NOMO-1 treated with dmso at 0.1 percent for 144 hours (cell line): ENCODE measurements around the gene C11orf91.
"Not testable (repeated sequence)": the region's sequence is repeated elsewhere in the genome, so short reads cannot be mapped to it uniquely, and the experiment has no call there.

Experiments
- DNase-seq: peaks from one replicate; lab custom pipeline; 2025; ENCODE audit not compliant: unreplicated experiment; lab: John Stamatoyannopoulos, UW

The C11orf91 gene

DNA sequence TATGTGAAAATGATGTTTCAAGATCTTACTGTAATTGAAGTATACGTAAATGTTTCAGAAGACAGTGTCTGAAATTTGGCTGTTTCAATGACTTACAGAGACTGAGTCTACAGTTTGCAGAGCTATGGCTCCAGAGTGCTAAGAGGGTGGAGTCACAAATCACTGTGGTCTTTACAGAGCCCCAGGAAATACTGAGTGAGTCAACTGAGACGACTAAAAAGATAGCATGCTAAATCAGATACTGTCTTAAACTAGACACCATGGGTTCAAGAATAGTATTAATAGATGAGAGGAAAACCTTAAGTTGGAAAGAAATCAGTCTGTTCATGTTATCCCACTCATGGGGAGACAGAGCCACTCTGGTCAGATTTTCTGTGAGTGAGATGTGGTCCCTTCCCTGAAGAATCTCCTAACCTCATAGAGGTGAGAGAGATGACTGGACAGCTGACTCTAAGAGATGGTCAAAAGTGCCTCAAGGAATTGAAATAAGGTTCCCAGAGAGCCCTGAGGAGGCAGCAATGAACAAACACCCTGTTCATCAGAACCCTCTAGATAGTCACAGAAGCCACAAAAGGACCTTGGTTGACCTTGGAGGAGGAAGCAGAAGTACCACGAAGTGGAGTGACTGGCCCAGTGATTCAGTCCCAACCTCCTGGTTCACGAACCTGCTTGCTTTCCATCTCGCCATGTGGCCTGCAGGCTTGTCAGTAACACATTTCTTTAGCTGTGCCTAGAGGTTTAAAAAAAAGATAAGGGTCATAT is 30.2 kb downstream of the C11orf91 start:
- no peak for DNase-seq

DNA sequence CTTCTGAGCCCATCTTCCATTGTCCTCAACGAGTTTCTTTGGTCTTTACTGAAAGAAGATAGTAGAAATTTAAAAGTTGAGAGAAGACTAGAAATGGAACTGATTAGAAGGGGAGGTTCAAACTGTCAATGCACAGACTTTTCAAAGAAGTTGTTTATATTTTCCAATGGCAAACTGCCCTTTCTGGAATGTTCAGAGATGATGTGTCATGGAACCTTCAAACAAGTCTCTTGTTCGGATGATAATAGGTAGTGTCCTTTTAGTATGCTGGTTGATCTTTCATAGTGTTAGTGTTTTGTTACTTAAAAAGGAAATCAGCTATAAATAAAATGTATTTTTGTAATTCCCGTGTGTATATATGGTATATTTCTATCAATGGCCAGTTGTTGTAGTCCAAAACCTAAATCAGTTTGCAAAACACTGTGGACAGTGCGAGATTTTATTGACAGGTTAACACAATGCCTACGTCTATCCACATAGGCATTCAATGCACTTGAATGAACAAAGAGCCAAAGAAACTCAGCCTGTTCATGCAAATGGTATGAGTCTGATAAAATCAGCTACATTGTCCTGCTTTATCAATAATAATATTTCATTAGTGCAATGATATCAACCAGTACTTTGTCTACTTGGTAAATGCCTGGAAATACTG is 30.9 kb downstream of the C11orf91 start:
- DNase-seq, result no peak

DNA sequence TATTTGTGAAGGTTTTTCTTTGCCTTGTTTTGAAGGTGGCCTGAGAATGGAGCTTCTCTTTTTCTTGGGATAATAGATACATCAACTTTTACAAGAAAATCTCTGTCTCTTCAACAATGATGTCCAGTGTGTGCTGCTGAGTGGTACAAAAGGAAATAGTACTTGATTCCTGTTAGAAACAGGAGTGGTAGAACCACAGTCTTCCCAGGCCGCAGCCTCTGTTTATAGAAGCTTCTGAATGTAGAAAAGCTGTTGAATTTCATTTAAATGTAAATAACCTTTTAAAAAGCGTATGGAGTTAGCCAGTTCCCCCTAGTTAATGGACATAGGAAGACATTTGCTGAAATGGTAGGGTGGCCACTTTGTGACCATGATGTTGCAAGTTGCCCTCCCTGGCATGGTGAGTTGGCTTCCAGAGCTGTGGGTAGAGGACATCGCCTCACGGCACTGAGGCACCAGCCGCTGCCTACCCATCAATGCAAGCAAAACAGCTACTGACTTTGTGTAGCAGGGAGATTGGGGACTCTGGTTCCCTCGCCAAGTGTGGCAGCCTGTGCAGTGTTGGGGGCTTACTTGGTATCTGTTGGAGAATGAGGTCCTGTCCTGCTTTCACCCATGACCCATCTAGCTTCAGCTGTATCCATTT is 31.6 kb downstream of the C11orf91 start:
- no peak for DNase-seq

DNA sequence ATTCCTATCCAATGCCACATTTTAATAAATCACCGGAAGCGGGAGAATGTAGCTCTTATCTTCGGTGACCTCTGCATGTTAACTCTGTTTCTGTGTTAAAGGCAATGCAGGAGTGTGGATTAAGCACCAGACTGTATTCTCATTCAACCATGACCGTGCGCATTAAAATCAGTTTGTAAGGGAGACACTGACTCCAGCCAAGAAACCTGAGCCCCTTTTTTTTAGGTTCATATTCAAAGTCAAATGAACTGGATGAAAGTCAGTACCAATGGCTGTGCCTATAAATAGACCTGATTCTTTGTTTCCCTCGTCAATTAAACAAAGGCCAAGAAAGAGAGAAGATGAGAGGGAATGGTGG is 32.2 kb downstream of the C11orf91 start:
- no peak for DNase-seq

DNA sequence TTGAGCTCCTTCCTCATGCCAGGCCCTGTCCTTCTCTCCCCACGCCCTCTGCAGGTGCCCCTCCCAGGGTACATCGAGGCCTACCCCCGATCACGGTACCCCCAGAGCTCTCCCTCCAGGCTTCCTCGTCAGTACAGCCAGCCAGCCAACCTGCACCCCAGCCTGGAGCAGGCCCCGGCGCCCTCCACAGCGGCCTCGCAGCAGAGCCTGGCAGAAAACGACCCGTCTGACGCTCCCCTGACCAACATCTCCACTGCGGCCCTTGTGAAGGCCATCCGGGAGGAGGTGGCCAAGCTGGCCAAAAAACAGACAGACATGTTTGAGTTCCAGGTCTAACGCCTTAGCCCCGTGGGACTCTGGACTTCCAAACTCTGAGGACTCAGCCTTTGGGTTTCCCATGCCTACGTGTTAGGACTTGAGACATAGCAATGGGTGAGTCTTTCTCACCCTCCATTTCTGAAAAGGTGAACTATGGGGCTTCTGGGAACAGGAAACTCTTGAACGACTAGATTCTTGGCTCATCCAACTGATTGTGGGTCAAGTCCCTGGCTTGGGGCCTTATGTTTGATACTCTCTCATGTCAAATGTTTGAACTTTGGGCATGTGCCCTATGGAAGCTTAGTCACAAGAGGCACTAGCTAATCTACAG is 32.7 kb downstream of the C11orf91 start:
- DNase-seq, result no peak

DNA sequence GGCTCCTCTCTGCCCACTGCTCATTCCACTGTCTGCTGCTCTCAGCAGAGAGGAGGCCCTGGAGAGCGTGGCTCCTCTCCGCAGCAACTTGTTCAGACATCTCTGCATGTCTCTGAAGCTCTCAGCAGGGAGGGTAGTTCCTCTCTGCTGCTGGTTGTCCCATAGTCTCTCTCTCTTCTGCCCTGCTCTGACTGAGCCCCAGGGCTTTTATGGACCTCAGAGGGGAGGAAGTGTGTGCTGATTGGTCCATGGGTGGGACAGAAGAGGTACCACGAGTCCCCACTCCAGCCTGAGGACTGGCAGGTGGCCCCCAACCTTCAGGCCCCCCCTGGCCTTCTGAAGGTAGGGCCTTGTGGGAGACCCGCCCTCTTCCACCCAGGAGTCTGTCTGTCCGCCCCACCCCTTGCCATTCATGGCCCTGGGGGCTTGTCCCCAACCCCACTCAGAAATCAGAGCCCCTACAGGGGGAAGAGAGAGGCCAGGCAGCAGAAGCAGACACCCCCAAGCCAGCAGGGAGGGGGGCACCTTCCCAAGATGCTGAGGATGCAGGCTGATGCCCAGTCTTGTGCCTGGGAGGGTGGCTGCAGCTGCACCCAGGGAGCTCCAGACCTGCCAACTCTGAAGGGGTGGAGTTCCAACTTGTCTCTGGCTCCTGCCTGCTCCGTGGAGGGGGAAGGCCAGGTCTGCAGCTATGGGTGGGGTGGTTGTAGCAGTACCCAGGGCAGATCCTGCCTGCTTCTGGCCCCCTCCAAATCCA is 35.1 kb downstream of the C11orf91 start:
- DNase-seq, result no peak

DNA sequence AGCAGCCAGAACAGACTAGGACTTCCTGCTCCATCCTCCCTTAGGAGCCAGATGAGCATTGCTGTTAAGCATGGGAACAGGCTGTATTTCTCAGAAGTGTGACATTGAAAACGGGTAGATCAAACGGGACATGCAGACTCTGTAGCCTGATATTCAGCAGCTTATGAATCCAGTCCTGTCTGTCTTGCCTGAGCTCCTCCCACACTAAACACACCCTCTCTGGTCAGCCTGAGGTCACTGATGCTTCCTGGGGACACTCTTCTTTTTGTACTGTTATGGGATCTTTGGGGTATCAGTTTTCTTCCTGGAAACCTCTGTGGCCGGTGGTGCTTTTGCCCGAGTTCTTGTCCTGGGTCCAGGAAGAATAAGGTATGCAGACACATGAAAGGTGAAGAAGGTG is 35.8 kb downstream of the C11orf91 start:
- no peak for DNase-seq

DNA sequence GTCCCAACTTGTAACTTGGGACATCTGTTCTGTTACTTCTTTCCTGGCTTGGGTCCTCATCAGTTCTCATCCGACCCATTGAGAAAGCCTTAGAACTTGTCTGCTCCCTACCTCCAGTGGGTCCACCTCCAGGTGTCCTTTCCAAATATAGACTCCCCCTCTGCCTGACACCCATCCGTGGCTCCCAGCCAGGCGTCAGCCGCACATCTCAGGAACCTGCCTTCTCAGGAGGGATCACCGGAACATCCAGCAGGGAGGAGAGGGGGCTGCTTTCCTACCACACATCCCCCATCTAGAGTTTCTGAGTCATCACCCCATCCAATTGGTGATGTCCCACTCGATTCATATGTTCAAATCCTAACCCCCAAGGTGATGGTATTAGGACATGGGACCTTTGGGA is 36.5 kb downstream of the C11orf91 start:
- DNase-seq, result no peak

DNA sequence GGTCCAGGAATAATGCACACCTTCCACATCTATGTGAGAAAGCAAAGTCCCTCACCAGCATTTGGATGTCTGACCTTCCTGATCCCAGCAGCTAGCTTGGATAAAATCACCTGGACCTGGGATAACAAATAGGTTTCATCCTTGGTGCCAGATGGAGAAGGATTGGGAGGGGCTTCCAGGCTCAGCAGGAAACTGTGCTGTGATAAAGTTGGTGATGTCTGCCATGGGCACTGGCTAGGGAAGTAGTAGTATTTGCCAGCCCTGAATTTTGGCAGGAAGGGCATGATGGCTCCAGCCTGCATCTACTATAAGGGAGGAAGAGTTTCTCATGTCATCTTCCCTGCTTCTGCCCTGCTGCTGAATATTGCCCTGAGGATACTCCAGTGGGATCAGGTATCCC is 37.5 kb downstream of the C11orf91 start:
- no peak for DNase-seq

DNA sequence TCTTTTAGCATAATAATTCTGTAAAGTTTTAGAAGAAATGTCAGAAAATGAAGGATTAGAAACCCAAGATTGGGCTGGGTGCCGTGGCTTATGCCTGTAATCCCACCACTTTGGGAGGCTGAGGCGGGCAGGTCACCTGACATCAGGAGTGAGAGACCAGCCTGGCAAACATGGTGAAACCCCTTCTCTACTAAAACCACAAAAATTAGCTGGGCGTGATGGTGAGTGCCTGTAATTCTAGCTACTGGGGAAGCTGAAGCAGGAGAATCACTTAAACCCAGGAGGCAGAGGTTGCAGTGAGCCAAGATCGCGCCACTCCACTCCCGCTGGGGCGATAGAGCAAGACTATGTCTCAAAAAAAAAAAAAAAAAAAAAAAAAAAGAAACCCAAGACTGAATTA is 39.1 kb downstream of the C11orf91 start:
- not testable (repeated sequence) for DNase-seq

DNA sequence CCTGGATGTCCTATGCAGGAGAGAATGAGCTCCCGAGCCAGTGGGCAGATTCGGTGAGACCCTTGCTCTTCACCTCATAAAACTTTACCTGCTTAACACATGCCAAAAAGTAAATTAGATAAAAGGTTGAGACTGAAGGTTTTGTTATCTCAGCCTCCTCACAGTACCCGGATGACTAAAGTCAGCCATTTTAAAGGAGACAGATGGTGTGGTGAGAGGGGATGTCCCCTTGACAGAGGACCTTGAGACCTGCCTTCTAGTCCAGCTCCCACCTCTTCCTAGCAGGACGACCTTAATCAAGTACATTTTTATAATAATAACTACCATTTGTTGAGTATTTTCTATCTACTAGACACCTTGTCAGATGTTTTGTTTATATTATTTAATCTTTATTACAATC is 39.7 kb downstream of the C11orf91 start:
- DNase-seq, result no peak

DNA sequence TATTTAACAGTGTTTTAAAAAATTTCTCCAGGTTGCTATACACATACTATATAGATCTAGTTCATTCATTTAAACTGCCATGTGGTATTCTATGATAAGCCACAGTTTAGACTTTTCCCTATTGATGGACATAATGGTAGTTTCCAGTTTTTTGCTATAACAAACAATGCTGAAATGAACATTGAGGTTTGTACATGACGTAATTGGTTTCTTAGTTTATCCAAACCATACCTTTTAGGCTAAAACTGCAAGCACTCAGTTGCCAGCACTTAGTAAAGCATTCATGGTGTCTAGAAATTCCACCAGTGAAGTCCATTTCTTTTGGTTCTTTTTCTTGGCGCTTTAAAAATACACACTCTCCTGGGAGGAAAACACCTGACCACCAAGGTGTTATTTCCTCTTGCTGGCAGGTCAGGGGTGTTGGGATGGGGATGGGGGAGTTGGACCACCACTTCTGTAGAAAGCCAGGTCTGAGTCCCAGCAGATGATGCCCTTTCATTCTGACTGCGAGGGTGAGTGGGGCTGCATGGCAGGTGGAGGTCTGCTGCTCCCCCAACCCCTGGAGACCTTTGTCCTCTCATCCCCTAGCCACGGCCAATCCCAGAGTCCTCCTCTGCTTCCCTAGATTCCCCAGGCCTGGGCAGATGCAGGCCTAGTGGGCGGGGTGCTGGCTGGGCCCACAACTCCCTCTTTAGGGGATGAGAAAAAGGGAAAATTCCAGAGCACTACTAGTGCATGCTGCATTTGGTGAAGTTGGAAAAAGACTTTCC is 41.1 kb downstream of the C11orf91 start:
- DNase-seq, result no peak

DNA sequence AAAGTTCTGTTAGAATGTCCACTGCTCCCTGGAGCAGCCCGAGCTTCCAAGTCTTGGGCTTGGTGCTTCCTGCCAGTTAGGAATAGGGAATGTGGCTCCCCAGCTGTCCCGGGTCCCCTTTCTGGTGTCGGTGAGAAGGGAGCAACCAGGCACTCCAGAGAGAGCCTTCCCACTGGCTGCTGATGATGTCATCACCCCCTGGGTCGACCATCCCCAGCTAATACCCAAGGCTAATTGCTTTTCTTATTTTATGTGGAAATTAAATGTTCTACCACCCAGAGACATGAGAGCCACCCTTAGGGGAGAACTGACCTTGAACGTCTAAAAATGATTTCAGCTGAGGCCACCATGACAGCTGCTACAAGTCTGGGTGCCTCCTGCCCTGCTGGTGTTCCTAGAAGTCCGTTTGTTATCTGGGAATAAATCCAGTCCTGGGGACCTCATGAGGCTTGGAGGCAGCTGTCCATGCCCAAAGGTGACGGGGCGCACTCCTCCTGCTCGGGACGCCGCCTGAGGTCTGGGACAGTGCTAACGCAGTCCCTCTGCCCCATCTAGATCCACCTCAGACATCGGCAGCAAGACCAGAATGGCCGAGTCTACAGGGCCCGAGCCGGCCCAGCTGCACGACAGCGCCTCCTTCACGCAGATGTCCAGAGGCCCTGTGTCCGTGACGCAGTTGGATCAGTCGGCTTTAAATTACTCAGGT is 42.3 kb downstream of the C11orf91 start:
- DNase-seq, result no peak

DNA sequence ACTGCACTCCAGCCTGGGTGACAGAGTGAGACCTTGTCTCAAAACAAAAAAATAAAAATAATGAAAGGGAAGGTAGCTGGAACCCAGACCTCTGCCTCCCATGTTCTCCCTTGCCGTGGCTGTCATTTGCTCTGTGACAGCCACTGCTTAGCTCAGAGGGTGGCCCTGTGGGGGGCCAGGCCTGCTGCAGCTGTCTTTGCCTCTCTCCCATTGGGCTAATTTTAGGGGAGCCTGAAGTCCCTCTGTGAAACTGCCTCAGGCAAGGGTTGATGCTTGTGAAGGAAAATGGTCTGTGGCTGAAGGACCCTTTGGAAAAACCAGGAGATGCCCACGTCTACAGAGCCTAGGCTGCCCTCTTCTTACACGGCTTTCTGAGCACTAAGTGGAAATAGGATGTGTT is 42.9 kb downstream of the C11orf91 start:
- DNase-seq, result no peak

DNA sequence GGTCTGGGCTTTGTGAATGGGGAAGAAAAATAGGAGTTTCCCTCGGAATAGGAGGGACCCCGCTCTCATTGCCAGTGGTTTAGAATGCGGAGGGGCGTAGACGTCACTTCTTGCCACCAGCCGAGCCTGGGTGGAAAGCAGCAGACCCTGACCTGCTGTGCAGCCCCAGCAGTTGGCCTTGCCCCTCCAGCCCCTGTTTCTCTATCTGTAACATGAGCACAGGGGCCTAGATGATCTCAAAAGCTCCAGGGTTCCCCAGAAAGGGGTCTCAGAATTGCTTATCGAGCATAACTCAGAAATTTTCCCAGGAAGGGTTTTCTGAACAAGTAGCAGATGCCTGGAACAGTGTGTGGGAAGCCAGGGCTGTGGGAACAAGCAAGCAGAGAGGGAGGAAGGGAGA is 43.9 kb downstream of the C11orf91 start:
- no peak for DNase-seq

DNA sequence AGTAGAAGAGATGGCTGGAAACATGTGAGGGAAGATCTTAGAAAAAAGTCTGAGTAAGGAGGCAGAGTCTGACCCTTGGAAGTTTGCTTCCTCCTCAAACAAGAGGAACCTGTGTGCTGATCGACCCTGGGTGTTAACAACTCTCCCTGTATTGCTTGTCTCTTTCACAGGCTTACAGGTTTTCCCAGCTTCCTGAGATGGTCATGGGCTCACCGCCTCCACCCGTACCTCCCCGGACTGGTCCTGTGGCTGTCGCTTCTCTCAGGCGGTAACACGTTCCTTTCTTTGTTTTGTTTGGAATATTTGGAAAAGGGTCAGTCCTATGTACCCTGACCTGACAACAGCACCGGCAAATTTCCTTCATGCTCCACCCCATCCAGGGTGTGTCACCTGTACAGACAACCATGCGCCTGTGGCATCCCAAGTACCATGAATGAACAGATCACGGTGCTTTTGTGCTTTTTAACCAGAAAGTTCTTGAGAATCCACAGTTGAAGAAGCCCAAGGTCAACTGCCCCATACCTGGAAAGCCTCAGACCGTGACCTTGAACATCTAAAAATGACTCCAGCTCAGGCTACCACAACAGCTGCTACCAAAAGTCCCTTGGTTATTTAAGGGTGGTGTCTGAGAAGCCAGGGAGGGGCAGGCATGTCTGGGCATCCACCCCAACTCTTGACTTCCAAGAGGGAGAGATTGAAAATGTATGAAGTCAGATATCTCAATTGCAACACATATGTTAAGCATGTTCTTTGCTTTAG is 44.6 kb downstream of the C11orf91 start:
- DNase-seq, result no peak

DNA sequence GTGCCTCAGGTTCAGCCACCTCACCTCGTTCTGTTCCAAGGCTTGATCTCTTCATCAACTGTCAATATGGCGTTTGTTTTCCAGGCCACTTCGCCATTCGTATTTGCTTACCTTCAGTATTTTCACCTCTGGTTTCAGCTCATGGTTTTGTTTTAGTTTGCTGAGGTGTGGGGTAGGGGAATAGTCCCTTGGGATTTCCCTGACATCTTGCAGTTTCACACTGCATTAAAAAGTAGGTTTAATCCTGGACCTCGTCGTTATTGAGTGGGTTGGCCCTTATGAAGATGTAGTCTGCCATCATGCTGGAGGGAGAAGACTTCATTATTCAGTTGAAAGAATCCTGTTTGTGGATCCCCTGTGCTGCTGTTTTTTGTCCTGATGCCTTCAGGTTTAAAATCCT is 46.0 kb downstream of the C11orf91 start:
- DNase-seq, result no peak

DNA sequence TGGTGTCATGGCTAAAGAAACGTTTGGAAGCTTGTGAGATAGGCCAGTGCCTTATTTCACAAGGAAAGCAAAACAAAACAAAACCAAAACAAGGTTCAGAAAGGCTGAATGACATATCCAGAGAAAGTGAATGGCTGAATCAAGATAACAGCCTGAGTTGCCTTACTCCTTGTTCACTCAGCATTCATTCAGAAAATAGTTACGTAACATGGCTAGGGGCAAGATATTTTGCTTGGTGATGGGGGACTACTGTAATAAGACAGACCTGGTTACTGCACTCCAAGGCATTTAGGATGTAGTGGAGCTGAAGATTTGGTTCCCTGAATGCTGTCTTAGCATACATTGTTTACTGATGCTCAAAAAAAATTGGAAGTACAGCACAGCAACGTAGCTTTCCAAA is 47.7 kb downstream of the C11orf91 start:
- DNase-seq, result no peak

DNA sequence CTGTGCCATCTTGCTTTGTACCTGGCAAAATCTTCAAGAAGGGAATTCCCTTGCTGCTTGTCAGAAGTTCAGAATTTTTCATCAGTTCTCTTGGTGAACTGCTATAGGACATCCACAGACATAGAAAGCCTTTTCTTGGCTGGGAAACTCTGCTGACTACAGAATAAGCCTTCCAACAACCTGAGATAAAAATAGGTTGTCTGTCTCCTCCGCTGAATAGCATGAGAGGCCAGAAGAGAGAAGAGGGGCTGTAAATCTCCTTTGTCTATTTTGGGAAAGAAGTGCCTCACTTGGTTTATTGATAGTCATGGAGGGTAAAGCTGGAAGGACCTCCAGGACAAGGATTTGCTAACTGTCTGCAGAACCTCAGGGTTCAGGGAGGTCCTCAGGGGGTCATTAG is 48.2 kb downstream of the C11orf91 start:
- no peak for DNase-seq
